DND-41 (cell line): ENCODE data around the gene ERC1.
"Not testable (repeated sequence)": the region's sequence is repeated elsewhere in the genome, so short reads cannot be mapped to it uniquely, and the experiment has no call there.

Experiments used
- ATAC-seq: fragments of 200-7000 bp; cut with Tn5 transposase; 3 replicates; pipeline ENCODE4 v1.9.1; 2021; ENCODE audit warnings: low read depth; ENCODE audit not compliant: insufficient read depth
- DNase-seq: peaks from one replicate; pipeline ENCODE4 v3.0.0-alpha.2; 2020
- H2AFZ ChIP-seq: 2 replicates; pipeline ENCODE4 v1.6.0; 2012; ENCODE audit warnings: low read depth, low read length
- H3K27ac ChIP-seq: 2 replicates; pipeline ENCODE4 v1.5.1; 2012; ENCODE audit warnings: low read length, inconsistent platforms
- H3K27me3 ChIP-seq: fragments of 200-600 bp; sonication (generic); 2 replicates; pipeline ENCODE4 v1.6.0; 2012; ENCODE audit warnings: low read length, mild to moderate bottlenecking, inconsistent platforms; ENCODE audit not compliant: insufficient read depth, poor library complexity
- H3K36me3 ChIP-seq: 2 replicates; pipeline ENCODE4 v1.5.1; 2012; ENCODE audit warnings: low read length, inconsistent platforms; ENCODE audit not compliant: insufficient read depth
- H3K4me1 ChIP-seq: 2 replicates; pipeline ENCODE4 v1.5.1; 2012; ENCODE audit warnings: mild to moderate bottlenecking, low read length; ENCODE audit not compliant: insufficient read depth
- H3K4me2 ChIP-seq: 2 replicates; pipeline ENCODE4 v1.6.0; 2012; ENCODE audit warnings: mild to moderate bottlenecking, moderate library complexity, low read length, inconsistent platforms; ENCODE audit not compliant: insufficient read depth
- H3K4me3 ChIP-seq, 2 experiments: fragments of 200-600 bp in 1 of 2; shearing (Covaris generic) in 1 of 2; 2 replicates each; pipeline ENCODE4 v1.5.1; 2012 to 2016; ENCODE audit warnings: inconsistent platforms in 2 of 2, low read length in 2 of 2, mild to moderate bottlenecking in 2 of 2, low read depth in 1 of 2, moderate library complexity in 1 of 2
- H3K79me2 ChIP-seq: 2 replicates; pipeline ENCODE4 v1.6.0; 2012; ENCODE audit warnings: low read length, inconsistent platforms; ENCODE audit not compliant: insufficient read depth
- H3K9ac ChIP-seq: 2 replicates; pipeline ENCODE4 v1.6.0; 2012; ENCODE audit warnings: low read depth, mild to moderate bottlenecking, inconsistent platforms, low read length, moderate library complexity
- H3K9me3 ChIP-seq: 2 replicates; pipeline ENCODE4 v1.5.1; 2012; ENCODE audit warnings: low read length, moderate library complexity, mild to moderate bottlenecking, inconsistent platforms; ENCODE audit not compliant: insufficient read depth, severe bottlenecking
- H4K20me1 ChIP-seq: 2 replicates; pipeline ENCODE4 v1.6.0; 2012; ENCODE audit warnings: low read length; ENCODE audit not compliant: insufficient read depth
- CTCF ChIP-seq: IDR thresholded peaks from 2 replicates; pipeline ENCODE4 v1.5.1; 2012; ENCODE audit warnings: borderline replicate concordance, low read length, moderate library complexity, mild to moderate bottlenecking; ENCODE audit not compliant: poor library complexity, severe bottlenecking; ENCODE audit errors: extremely low read depth
- EZH2 ChIP-seq: IDR thresholded peaks from 3 replicates; pipeline ENCODE4 v1.6.1; 2012; ENCODE audit warnings: borderline replicate concordance, low read depth, mild to moderate bottlenecking, moderate library complexity, low read length, inconsistent platforms; ENCODE audit not compliant: severe bottlenecking

The ERC1 gene

GRCh38 chr12:1094714-1095113 is 103.7 kb downstream of the ERC1 start:
- no peaks in the 10 kb centered on the region for H3K4me1 ChIP-seq
- DNase-seq, result no peak
- TF ChIP-seq EZH2 (no peak), CTCF (no peak)

GRCh38 chr12:1099158-1099557 is 108.1 kb downstream of the ERC1 start:
- Histone ChIP-seq H3K4me3 (no peak overlapping the region), H3K36me3 (no peaks in the 10 kb centered on the region), H3K4me1 (no peaks in the 10 kb centered on the region), H3K9me3 (no peaks in the 10 kb centered on the region), H2AFZ (no peak overlapping the region), H3K79me2 (peaks cover 3% of the 10 kb centered on the region; the same call in 1 of the 2 replicates), H4K20me1 (peaks cover 4% of the 10 kb centered on the region; the same call in 1 of the 2 replicates), H3K4me2 (no peak overlapping the region), H3K27me3 (no peaks in the 10 kb centered on the region), H3K9ac (no peak overlapping the region), H3K27ac (no peak overlapping the region)
- no peak for ATAC-seq
- no peak for TF ChIP-seq CTCF
- TF ChIP-seq EZH2, result no peak
- no peak for DNase-seq

More at GRCh38 chr12:1094714-1095113, 103.7 kb downstream of the ERC1 start:
- Histone ChIP-seq H3K9ac (no peak overlapping the region), H3K27me3 (no peaks in the 10 kb centered on the region), H3K27ac (no peak overlapping the region), H4K20me1 (no peaks in the 10 kb centered on the region), H3K4me3 (no peak overlapping the region), H3K4me2 (no peak overlapping the region), H3K36me3 (no peaks in the 10 kb centered on the region), H3K79me2 (peaks cover 3% of the 10 kb centered on the region; the same call in 1 of the 2 replicates), H3K9me3 (no peaks in the 10 kb centered on the region), H2AFZ (no peak overlapping the region)
- no peak for ATAC-seq

GRCh38 chr12:1099618-1100017 is 108.6 kb downstream of the ERC1 start:
- not testable (repeated sequence) for ATAC-seq, H3K4me2 ChIP-seq, H3K9me3 ChIP-seq, H3K4me3 ChIP-seq, DNase-seq, H3K36me3 ChIP-seq, H2AFZ ChIP-seq, H3K27me3 ChIP-seq, H4K20me1 ChIP-seq, H3K27ac ChIP-seq, H3K9ac ChIP-seq, H3K79me2 ChIP-seq, H3K4me1 ChIP-seq

GRCh38 chr12:1102115-1102514 is 111.1 kb downstream of the ERC1 start:
- Histone ChIP-seq H3K27me3 (no peaks in the 10 kb centered on the region), H4K20me1 (peaks cover 4% of the 10 kb centered on the region; the same call in 1 of the 2 replicates), H3K9me3 (no peaks in the 10 kb centered on the region), H3K4me1 (no peaks in the 10 kb centered on the region), H3K36me3 (no peaks in the 10 kb centered on the region), H2AFZ (no peak overlapping the region), H3K27ac (no peak overlapping the region), H3K4me2 (no peak overlapping the region), H3K9ac (no peak overlapping the region), H3K79me2 (peaks cover 3% of the 10 kb centered on the region; the same call in 1 of the 2 replicates), H3K4me3 (no peak overlapping the region)
- no peak for DNase-seq
- no peak for ATAC-seq
- TF ChIP-seq CTCF, result no peak
- no peak for TF ChIP-seq EZH2
